ENCODE data around the gene SLC5A3.

- TF ChIP-seq CTCF (IDR thresholded peaks at IDR 0.05 in 8 of 11, conservative IDR thresholded peaks at IDR 0.05 in 3 of 11), result no peak
- no peak for TF ChIP-seq POLR2A (IDR thresholded peaks at IDR 0.05)
- TF ChIP-seq POLR2AphosphoS5 (IDR thresholded peaks at IDR 0.05), result no peak
Observed at GRCh38 chr21:34073749-34074282, 438 bp downstream of the SLC5A3 start.
